ENCODE data around the gene FKBP4. TPM values are rescaled to one million over a fixed set of nuclear protein-coding genes. Genes with fewer than 3 reads are reported as not detected.
"Not testable (repeated sequence)": the region's sequence is repeated elsewhere in the genome, so short reads cannot be mapped to it uniquely, and the experiment has no call there.

Gene FKBP4
- total and polyA plus RNA-seq, 9 of the 15 experiments (the other 6 are each of a cell fraction or from before 2014, with no cell fraction given), result 16.3 to 154 (median 90.1) TPM

DNA sequence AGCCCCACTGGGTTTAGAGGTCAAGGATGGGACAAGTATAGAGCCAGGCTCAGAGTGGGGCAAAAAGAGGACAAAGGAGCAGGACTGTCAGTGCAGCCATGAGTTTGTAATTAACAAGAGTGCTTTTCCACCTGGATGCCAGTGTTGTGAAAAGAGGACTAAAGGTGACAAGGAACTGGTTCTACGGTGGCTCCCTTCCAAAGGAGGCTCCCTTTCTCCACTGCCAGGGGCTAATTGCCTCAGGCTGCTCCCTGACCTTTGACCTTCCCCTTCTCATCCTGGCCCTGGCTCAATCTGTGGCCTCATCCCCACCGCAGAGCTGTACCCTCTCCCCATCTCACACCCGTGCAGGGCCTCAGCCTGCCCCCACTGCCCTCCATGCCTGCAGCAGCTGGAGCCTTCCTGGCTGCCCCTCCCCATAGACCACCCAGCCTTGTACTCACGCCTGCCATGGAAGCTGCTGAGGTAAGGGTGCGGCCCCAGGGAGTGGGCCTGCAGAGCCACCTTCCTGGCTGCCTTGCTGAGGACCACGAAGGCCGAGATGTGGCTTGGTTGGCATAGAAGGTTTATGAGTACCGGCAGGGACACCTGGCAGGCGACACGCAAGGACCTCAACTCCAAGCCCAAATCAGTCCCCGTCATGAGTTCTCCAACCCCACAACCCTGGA, 24.8 kb upstream of the FKBP4 start:
- TF ChIP-seq ARID1B (IDR thresholded peaks at IDR 0.05) (no peak), NR2C1 (IDR thresholded peaks at IDR 0.05) (0 out of 2 replicates have a peak, but pooled peaks have one; percentile 24), NR2C1 (tag; IDR thresholded peaks at IDR 0.05) (no peak), HDAC2 (IDR thresholded peaks at IDR 0.05) (no peak), ZNF586 (CRISPR knock-in tag; conservative IDR thresholded peaks at IDR 0.05) (no peak), RBM22 (IDR thresholded peaks at IDR 0.05; ENCODE audit: low read depth, low read length, poor library complexity, severe bottlenecking) (no peak), DIDO1 (tag; IDR thresholded peaks at IDR 0.05; ENCODE audit: low read depth) (no peak)
- TF ChIP-seq, protein P1, sequence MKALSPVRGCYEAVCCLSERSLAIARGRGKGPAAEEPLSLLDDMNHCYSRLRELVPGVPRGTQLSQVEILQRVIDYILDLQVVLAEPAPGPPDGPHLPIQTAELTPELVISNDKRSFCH (CRISPR knock-in tag; IDR thresholded peaks at IDR 0.05), result no peak
- TF ChIP-seq, protein P1 (tag; IDR thresholded peaks at IDR 0.05), result no peak
- Histone ChIP-seq H3K27ac (ENCODE audit: extremely low read depth, low read depth, low read length) (no peak overlapping the region), H3K9ac (ENCODE audit: insufficient read depth in 1 of 2, low read depth in 2 of 2, low read length in 2 of 2) (no peak overlapping the region), H3K27me3 (ENCODE audit: control insufficient read depth in 2 of 2, insufficient read depth in 2 of 2, low read length in 2 of 2) (peaks cover 3 to 38% of the 10 kb centered on the region in 2 experiments; a peak in 3 of 5 replicates), H3K9me1 (ENCODE audit: control insufficient read depth, insufficient read depth, low read length) (no peaks in the 10 kb centered on the region), H3K36me3 (ENCODE audit: control insufficient read depth, insufficient read depth, low read length) (no peaks in the 10 kb centered on the region), H3K4me3 (no peak overlapping the region), H4K20me1 (replicated peaks; ENCODE audit: control insufficient read depth, insufficient read depth, low read length) (no peaks in the 10 kb centered on the region), H3K4me2 (ENCODE audit: insufficient read depth, low read length) (no peak overlapping the region), H2AFZ (ENCODE audit: low read depth, low read length) (no peak overlapping the region), H3K4me1 (replicated peaks in 1 of 2; ENCODE audit: control insufficient read depth in 2 of 2, insufficient read depth in 2 of 2, low read length in 2 of 2) (no peaks in the 10 kb centered on the region), H3K79me2 (ENCODE audit: control insufficient read depth, insufficient read depth, low read length) (no peaks in the 10 kb centered on the region), H3K9me3 (replicated peaks; ENCODE audit: control insufficient read depth, insufficient read depth, low read depth, low read length) (no peaks in the 10 kb centered on the region)
- BruUV-seq (replicated peaks), result no TSS peak
- DNase-seq (ENCODE audit: extremely low read depth in 1 of 4, low spot score in 3 of 4) (no peak), ATAC-seq (no peak), FAIRE-seq (no peak)
- POLR2A ChIA-PET, result no interaction called here
- in situ Hi-C loops (cut with MboI) (no loop called here), intact Hi-C loops (cut with micrococcal nuclease) (no loop called here)
- WGBS (ENCODE audit: insufficient coverage, low coverage, missing lambda C conversion rate), result 6% methylated on average over 10 of the region's 11 CpGs
- CTCF ChIA-PET (ENCODE audit: low intra/inter-chr PET ratio), result no interaction called here

DNA sequence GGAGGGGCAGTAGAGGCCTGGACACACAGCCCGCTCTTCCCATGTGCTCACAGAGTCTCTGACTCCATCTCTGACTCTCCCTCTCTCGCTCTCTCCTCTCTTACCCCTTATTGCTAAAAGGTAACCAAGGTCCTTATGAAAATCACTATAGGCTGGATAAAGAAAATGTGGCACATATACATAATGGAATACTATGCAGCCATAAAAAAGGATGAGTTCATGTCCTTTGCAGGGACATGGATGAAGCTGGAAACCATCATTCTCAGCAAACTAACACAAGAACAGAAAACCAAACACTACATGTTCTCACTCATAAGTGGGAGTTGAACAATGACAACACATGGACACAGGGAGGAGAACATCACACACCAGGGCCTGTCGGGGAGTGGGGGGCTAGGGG, 24.2 kb upstream of the FKBP4 start:
- H3K9me3 ChIP-seq (replicated peaks; ENCODE audit: control insufficient read depth, insufficient read depth, low read depth, low read length); H4K20me1 ChIP-seq (replicated peaks; ENCODE audit: control insufficient read depth, insufficient read depth, low read length); ATAC-seq; DNase-seq (ENCODE audit: extremely low read depth in 1 of 4, low spot score in 3 of 4); H3K4me1 ChIP-seq (replicated peaks in 1 of 2; ENCODE audit: control insufficient read depth in 2 of 2, insufficient read depth in 2 of 2, low read length in 2 of 2); FAIRE-seq; H3K79me2 ChIP-seq (ENCODE audit: control insufficient read depth, insufficient read depth, low read length); H3K9ac ChIP-seq (ENCODE audit: insufficient read depth in 1 of 2, low read depth in 2 of 2, low read length in 2 of 2); H3K4me3 ChIP-seq; intact Hi-C loops (cut with micrococcal nuclease); in situ Hi-C loops (cut with MboI); H3K9me1 ChIP-seq (ENCODE audit: control insufficient read depth, insufficient read depth, low read length); BruUV-seq (replicated peaks); CTCF ChIA-PET (ENCODE audit: low intra/inter-chr PET ratio); POLR2A ChIA-PET; H2AFZ ChIP-seq (ENCODE audit: low read depth, low read length); H3K36me3 ChIP-seq (ENCODE audit: control insufficient read depth, insufficient read depth, low read length); H3K4me2 ChIP-seq (ENCODE audit: insufficient read depth, low read length); H3K27ac ChIP-seq (ENCODE audit: extremely low read depth, low read depth, low read length): not testable (repeated sequence)
- 21% methylated on average over 2 of the region's 3 CpGs for WGBS (ENCODE audit: insufficient coverage, low coverage, missing lambda C conversion rate)
- H3K27me3 ChIP-seq (ENCODE audit: control insufficient read depth in 2 of 2, insufficient read depth in 2 of 2, low read length in 2 of 2), result peaks cover 3 to 35% of the 10 kb centered on the region in 2 experiments; a peak in 4 of 5 replicates
